Measurements from ENCODE around the gene ATP6V0A1.

GRCh38 chr17:42566215-42566882 lies 107.7 kb downstream of the ATP6V0A1 start:
- no peak for TF ChIP-seq CTCF (IDR thresholded peaks at IDR 0.05; ENCODE audit: extremely low read depth in 1 of 2, insufficient read depth in 1 of 2, low read depth in 1 of 2, low read length in 2 of 2)
- no peak for TF ChIP-seq POLR2A (IDR thresholded peaks at IDR 0.05; ENCODE audit: low read depth, low read length)

Measured in endothelial cell of umbilical vein (primary cell).